GM12878 (cell line): ENCODE measurements around the gene EBP. TPM values are rescaled to one million over a fixed set of nuclear protein-coding genes. Genes with fewer than 3 reads are reported as not detected.

Experiments used
- DPF2 ChIP-seq: fragments of 450-650 bp; IDR thresholded peaks from 2 replicates; pipeline ENCODE4 v1.6.1; 2017; ENCODE audit warnings: mild to moderate bottlenecking
- GABPA ChIP-seq: IDR thresholded peaks from 2 replicates; pipeline ENCODE4 v1.6.1; 2014; ENCODE audit warnings: antibody characterized with exemption, low read depth, mild to moderate bottlenecking, inconsistent platforms
- MTA3 ChIP-seq: IDR thresholded peaks from 2 replicates; pipeline ENCODE4 v1.6.1; 2012; ENCODE audit warnings: low read length, inconsistent platforms, borderline replicate concordance
- MYC ChIP-seq: IDR thresholded peaks from 2 replicates; pipeline ENCODE4 v1.6.1; 2011; ENCODE audit warnings: mild to moderate bottlenecking, low read length, moderate library complexity, inconsistent platforms; ENCODE audit not compliant: insufficient read depth, insufficient replicate concordance, insufficient read length, severe bottlenecking
- POLR2A ChIP-seq: IDR thresholded peaks from 2 replicates; pipeline ENCODE4 v1.6.1; 2011; ENCODE audit warnings: low read depth, mild to moderate bottlenecking, low read length
- SREBF1 ChIP-seq: IDR thresholded peaks from 2 replicates; pipeline ENCODE4 v1.6.1; 2012; ENCODE audit warnings: mild to moderate bottlenecking, low read length
- SUZ12 ChIP-seq: fragments of 200-600 bp; sonication (generic); IDR thresholded peaks from one replicate; pipeline ENCODE4 v1.6.1; 2018; ENCODE audit warnings: antibody characterized with exemption, mild to moderate bottlenecking; ENCODE audit not compliant: unreplicated experiment
- TAF1 ChIP-seq: IDR thresholded peaks from 2 replicates; pipeline ENCODE4 v1.6.1; 2011; ENCODE audit warnings: mild to moderate bottlenecking, low read depth, low read length, borderline replicate concordance
- TARDBP ChIP-seq: IDR thresholded peaks from 2 replicates; pipeline ENCODE4 v1.6.1; 2016; ENCODE audit warnings: borderline replicate concordance
- polyA plus RNA-seq, 11 experiments: library from polyadenylated mRNA; depleted of rRNA in 4 of 11; unstranded in 6 of 11; stranded (reverse) in 5 of 11; fragments of >200 nt; fragmentation: Nextera tagmentation in 4 of 11; fragmentation: Illumina TruSeq in 1 of 11; extraction: Ambion mirVana in 4 of 11; extraction: Trizol in 1 of 11; gene quantifications; 1 replicate in 1 of 11; 2 replicates in 10 of 11; pipeline versions ENCODE4 v1.2.1 to v1.2.3, GENCODE V29; 2011 to 2016; ENCODE audit warnings: inconsistent platforms in 2 of 11, missing spikeins in 2 of 11, low read depth in 1 of 11
- total RNA-seq, 4 experiments: library from RNA; depleted of rRNA in 3 of 4; stranded (reverse); fragments of >200 nt in 3 of 4; fragmentation: Illumina TruSeq in 1 of 4; extraction: Trizol in 1 of 4; gene quantifications; 2 replicates each; pipeline versions ENCODE4 v1.2.1 to v1.2.3, GENCODE V29; 2013 to 2021
- TF ChIP-seq, protein P1 (sequence below): fragments of 450-650 bp; conservative IDR thresholded peaks from 2 replicates; pipeline ENCODE4 v1.6.1; 2017; ENCODE audit warnings: mild to moderate bottlenecking, moderate library complexity
- TF ChIP-seq, protein P2 (sequence below): fragments of 450-650 bp; IDR thresholded peaks from 2 replicates; pipeline ENCODE4 v1.6.1; 2016; ENCODE audit warnings: mild to moderate bottlenecking, moderate library complexity, borderline replicate concordance
- TF ChIP-seq, protein P3 (sequence below): fragments of 450-650 bp; IDR thresholded peaks from 2 replicates; pipeline ENCODE4 v1.6.1; 2017; ENCODE audit warnings: mild to moderate bottlenecking, moderate library complexity
- TF ChIP-seq, protein P4 (sequence below): fragments of 450-650 bp; IDR thresholded peaks from 2 replicates; pipeline ENCODE4 v1.6.1; 2016; ENCODE audit warnings: mild to moderate bottlenecking
- TF ChIP-seq, protein P5 (sequence below): fragments of 450-650 bp; IDR thresholded peaks from 2 replicates; pipeline ENCODE4 v1.6.1; 2017; ENCODE audit warnings: mild to moderate bottlenecking

EBP gene
- total and polyA plus RNA-seq, 10 of the 15 experiments (the other 5 are each of a cell fraction or from before 2014, with no cell fraction given) = 125 to 628 (median 180) TPM

DNA sequence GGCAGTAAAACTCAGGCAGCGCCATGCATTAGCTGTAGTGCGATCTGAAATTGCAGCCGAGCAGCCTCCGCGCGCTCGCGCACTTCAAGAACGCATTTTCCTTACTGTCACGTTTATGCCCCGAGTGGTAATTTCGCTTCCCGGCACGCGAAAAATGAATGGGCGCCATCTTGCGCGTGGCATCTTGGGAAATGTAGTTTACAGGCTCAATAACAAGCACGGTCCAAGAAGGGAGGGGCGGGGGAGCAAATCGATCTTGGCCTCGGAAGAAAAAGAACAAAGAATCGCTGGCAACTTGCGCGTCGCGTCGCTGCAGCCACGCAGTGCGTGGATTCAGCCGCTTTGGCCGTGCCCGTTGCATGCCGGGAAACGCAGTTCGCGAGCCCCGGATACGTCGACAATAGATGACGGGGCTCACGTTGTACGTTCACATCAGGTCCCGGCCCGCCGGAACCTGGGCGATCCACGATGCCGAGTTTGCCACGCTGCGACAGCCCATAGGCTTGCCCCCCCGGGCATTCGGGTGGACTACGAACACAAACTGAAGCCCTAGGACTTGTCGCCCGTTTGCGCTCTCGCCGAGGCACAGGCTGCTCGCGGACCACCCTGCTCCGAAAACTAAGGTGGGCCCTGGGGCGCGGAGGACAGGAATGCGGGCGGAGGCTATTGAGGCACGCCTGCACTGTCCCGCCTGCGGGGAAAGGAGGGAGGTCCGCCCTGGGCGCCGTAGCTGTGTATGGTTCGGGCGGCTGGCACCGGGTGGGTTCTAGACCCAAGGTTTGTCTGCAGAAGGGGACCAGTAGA, 45.6 kb upstream of the EBP start, which contains the start of gene FTSJ1 (continued):
- TF ChIP-seq, protein P1, sequence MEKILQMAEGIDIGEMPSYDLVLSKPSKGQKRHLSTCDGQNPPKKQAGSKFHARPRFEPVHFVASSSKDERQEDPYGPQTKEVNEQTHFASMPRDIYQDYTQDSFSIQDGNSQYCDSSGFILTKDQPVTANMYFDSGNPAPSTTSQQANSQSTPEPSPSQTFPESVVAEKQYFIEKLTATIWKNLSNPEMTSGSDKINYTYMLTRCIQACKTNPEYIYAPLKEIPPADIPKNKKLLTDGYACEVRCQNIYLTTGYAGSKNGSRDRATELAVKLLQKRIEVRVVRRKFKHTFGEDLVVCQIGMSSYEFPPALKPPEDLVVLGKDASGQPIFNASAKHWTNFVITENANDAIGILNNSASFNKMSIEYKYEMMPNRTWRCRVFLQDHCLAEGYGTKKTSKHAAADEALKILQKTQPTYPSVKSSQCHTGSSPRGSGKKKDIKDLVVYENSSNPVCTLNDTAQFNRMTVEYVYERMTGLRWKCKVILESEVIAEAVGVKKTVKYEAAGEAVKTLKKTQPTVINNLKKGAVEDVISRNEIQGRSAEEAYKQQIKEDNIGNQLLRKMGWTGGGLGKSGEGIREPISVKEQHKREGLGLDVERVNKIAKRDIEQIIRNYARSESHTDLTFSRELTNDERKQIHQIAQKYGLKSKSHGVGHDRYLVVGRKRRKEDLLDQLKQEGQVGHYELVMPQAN = peak; percentile 77
- TF ChIP-seq, protein P2, sequence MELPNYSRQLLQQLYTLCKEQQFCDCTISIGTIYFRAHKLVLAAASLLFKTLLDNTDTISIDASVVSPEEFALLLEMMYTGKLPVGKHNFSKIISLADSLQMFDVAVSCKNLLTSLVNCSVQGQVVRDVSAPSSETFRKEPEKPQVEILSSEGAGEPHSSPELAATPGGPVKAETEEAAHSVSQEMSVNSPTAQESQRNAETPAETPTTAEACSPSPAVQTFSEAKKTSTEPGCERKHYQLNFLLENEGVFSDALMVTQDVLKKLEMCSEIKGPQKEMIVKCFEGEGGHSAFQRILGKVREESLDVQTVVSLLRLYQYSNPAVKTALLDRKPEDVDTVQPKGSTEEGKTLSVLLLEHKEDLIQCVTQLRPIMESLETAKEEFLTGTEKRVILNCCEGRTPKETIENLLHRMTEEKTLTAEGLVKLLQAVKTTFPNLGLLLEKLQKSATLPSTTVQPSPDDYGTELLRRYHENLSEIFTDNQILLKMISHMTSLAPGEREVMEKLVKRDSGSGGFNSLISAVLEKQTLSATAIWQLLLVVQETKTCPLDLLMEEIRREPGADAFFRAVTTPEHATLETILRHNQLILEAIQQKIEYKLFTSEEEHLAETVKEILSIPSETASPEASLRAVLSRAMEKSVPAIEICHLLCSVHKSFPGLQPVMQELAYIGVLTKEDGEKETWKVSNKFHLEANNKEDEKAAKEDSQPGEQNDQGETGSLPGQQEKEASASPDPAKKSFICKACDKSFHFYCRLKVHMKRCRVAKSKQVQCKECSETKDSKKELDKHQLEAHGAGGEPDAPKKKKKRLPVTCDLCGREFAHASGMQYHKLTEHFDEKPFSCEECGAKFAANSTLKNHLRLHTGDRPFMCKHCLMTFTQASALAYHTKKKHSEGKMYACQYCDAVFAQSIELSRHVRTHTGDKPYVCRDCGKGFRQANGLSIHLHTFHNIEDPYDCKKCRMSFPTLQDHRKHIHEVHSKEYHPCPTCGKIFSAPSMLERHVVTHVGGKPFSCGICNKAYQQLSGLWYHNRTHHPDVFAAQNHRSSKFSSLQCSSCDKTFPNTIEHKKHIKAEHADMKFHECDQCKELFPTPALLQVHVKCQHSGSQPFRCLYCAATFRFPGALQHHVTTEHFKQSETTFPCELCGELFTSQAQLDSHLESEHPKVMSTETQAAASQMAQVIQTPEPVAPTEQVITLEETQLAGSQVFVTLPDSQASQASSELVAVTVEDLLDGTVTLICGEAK = peak; percentile 58; the same call in 1 of the 2 replicates
- TF ChIP-seq DPF2 (peak; percentile 5; the same call in 1 of the 2 replicates), MYC (peak; percentile 78), TAF1 (peak; percentile 46; the same call in 1 of the 2 replicates), SUZ12 (no peak), SREBF1 (peak; percentile 39), GABPA (peak; percentile 38; the same call in 1 of the 2 replicates), TARDBP (0 out of 2 replicates have a peak, but pooled peaks have one; percentile 35), MTA3 (no peak), POLR2A (peak; percentile 81)
- TF ChIP-seq, protein P3, sequence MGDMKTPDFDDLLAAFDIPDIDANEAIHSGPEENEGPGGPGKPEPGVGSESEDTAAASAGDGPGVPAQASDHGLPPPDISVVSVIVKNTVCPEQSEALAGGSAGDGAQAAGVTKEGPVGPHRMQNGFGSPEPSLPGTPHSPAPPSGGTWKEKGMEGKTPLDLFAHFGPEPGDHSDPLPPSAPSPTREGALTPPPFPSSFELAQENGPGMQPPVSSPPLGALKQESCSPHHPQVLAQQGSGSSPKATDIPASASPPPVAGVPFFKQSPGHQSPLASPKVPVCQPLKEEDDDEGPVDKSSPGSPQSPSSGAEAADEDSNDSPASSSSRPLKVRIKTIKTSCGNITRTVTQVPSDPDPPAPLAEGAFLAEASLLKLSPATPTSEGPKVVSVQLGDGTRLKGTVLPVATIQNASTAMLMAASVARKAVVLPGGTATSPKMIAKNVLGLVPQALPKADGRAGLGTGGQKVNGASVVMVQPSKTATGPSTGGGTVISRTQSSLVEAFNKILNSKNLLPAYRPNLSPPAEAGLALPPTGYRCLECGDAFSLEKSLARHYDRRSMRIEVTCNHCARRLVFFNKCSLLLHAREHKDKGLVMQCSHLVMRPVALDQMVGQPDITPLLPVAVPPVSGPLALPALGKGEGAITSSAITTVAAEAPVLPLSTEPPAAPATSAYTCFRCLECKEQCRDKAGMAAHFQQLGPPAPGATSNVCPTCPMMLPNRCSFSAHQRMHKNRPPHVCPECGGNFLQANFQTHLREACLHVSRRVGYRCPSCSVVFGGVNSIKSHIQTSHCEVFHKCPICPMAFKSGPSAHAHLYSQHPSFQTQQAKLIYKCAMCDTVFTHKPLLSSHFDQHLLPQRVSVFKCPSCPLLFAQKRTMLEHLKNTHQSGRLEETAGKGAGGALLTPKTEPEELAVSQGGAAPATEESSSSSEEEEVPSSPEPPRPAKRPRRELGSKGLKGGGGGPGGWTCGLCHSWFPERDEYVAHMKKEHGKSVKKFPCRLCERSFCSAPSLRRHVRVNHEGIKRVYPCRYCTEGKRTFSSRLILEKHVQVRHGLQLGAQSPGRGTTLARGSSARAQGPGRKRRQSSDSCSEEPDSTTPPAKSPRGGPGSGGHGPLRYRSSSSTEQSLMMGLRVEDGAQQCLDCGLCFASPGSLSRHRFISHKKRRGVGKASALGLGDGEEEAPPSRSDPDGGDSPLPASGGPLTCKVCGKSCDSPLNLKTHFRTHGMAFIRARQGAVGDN = peak; percentile 28; the same call in 1 of the 2 replicates
- TF ChIP-seq, protein P4, sequence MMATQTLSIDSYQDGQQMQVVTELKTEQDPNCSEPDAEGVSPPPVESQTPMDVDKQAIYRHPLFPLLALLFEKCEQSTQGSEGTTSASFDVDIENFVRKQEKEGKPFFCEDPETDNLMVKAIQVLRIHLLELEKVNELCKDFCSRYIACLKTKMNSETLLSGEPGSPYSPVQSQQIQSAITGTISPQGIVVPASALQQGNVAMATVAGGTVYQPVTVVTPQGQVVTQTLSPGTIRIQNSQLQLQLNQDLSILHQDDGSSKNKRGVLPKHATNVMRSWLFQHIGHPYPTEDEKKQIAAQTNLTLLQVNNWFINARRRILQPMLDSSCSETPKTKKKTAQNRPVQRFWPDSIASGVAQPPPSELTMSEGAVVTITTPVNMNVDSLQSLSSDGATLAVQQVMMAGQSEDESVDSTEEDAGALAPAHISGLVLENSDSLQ = 0 out of 2 replicates have a peak, but pooled peaks have one; percentile 28
- TF ChIP-seq, protein P5, sequence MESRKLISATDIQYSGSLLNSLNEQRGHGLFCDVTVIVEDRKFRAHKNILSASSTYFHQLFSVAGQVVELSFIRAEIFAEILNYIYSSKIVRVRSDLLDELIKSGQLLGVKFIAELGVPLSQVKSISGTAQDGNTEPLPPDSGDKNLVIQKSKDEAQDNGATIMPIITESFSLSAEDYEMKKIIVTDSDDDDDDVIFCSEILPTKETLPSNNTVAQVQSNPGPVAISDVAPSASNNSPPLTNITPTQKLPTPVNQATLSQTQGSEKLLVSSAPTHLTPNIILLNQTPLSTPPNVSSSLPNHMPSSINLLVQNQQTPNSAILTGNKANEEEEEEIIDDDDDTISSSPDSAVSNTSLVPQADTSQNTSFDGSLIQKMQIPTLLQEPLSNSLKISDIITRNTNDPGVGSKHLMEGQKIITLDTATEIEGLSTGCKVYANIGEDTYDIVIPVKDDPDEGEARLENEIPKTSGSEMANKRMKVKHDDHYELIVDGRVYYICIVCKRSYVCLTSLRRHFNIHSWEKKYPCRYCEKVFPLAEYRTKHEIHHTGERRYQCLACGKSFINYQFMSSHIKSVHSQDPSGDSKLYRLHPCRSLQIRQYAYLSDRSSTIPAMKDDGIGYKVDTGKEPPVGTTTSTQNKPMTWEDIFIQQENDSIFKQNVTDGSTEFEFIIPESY = no peak
